Memory B cell (primary cell): ENCODE measurements around the gene DIS3L.
"Not testable (repeated sequence)": the region's sequence is repeated elsewhere in the genome, so short reads cannot be mapped to it uniquely, and the experiment has no call there.

Experiments
- ATAC-seq: fragments of 150-1000 bp; cut with Tn5 transposase; 2 replicates; pipeline ENCODE4 v1.10.0; 2021; ENCODE audit warnings: low read depth, mild to moderate bottlenecking, moderate library complexity
- DNase-seq, 2 donors: peaks; one replicate each; pipeline ENCODE4 v3.0.0; 2022; ENCODE audit warnings: low spot score in 2 of 2
- H3K27ac Mint-ChIP-seq: one replicate; pipeline ENCODE4 v1.8.0; 2022; ENCODE audit warnings: mild to moderate bottlenecking, moderate library complexity, mixed read lengths
- H3K27me3 Mint-ChIP-seq: one replicate; pipeline ENCODE4 v1.8.0; 2022; ENCODE audit warnings: mixed read lengths
- H3K36me3 Mint-ChIP-seq: one replicate; pipeline ENCODE4 v1.8.0; 2022; ENCODE audit warnings: mild to moderate bottlenecking, mixed read lengths
- H3K4me1 Mint-ChIP-seq: one replicate; pipeline ENCODE4 v1.8.0; 2022; ENCODE audit warnings: mixed read lengths
- H3K4me3 Mint-ChIP-seq: one replicate; pipeline ENCODE4 v1.8.0; 2022; ENCODE audit warnings: mild to moderate bottlenecking, moderate library complexity, mixed read lengths
- H3K9me3 Mint-ChIP-seq: one replicate; pipeline ENCODE4 v1.8.0; 2022; ENCODE audit warnings: mixed read lengths

The DIS3L gene

GRCh38 chr15:66293419-66294156 lies at the start of gene DIS3L:
DIS3L (plus strand) TSS chr15:66293568; CDS start chr15:66293597, 29 bp downstream.
- Mint-ChIP-seq H3K27me3 (no peaks in the 10 kb centered on the region), H3K4me3 (peak within 1 kb of the TSS; percentile 86), H3K4me1 (peaks cover 24% of the 10 kb centered on the region), H3K36me3 (no peaks in the 10 kb centered on the region), H3K9me3 (no peaks in the 10 kb centered on the region), H3K27ac (peak within 1 kb of the TSS; percentile 90)
- peak; percentile 79 for ATAC-seq
- DNase-seq = peak; percentile 63 to 67

- not testable (repeated sequence) for H3K36me3 Mint-ChIP-seq, DNase-seq, H3K9me3 Mint-ChIP-seq, H3K4me1 Mint-ChIP-seq, H3K4me3 Mint-ChIP-seq, H3K27ac Mint-ChIP-seq, ATAC-seq
- H3K27me3 Mint-ChIP-seq = peaks cover 24% of the 10 kb centered on the region
These were observed 47.5 kb upstream of the DIS3L start for GRCh38 chr15:66245832-66246231.

GRCh38 chr15:66246937-66247336 lies 46.4 kb upstream of the DIS3L start:
- ATAC-seq = no peak
- H3K27ac Mint-ChIP-seq = no peak overlapping the region
- no peaks in the 10 kb centered on the region for H3K36me3 Mint-ChIP-seq
- no peak overlapping the region for H3K4me3 Mint-ChIP-seq
- no peak for DNase-seq
- peaks cover 26% of the 10 kb centered on the region for H3K27me3 Mint-ChIP-seq
- no peaks in the 10 kb centered on the region for H3K4me1 Mint-ChIP-seq
- no peaks in the 10 kb centered on the region for H3K9me3 Mint-ChIP-seq

- DNase-seq (no peak), ATAC-seq (no peak)
- no peak overlapping the region for H3K27ac Mint-ChIP-seq
- H3K4me1 Mint-ChIP-seq = peaks cover 11% of the 10 kb centered on the region
- H3K4me3 Mint-ChIP-seq = no peak overlapping the region
- H3K9me3 Mint-ChIP-seq = no peaks in the 10 kb centered on the region
- peaks cover 3% of the 10 kb centered on the region for H3K36me3 Mint-ChIP-seq
- peaks cover 29% of the 10 kb centered on the region for H3K27me3 Mint-ChIP-seq
These were observed 43.7 kb upstream of the DIS3L start for GRCh38 chr15:66249605-66250174.

GRCh38 chr15:66251065-66251789 lies 42.1 kb upstream of the DIS3L start:
- H3K27me3 Mint-ChIP-seq = peaks cover 35% of the 10 kb centered on the region
- peaks cover 3% of the 10 kb centered on the region for H3K36me3 Mint-ChIP-seq
- peak overlapping the region; percentile 58 for H3K4me3 Mint-ChIP-seq
- DNase-seq (no peak), ATAC-seq (no peak)
- no peak overlapping the region for H3K27ac Mint-ChIP-seq
- peaks cover 11% of the 10 kb centered on the region for H3K4me1 Mint-ChIP-seq
- no peaks in the 10 kb centered on the region for H3K9me3 Mint-ChIP-seq

- ATAC-seq = peak; percentile 58
- peaks cover 11% of the 10 kb centered on the region for H3K4me1 Mint-ChIP-seq
- no peaks in the 10 kb centered on the region for H3K9me3 Mint-ChIP-seq
- peak; percentile 40 to 56 for DNase-seq
- H3K4me3 Mint-ChIP-seq = peak overlapping the region; percentile 71
- no peak overlapping the region for H3K27ac Mint-ChIP-seq
- H3K27me3 Mint-ChIP-seq = peaks cover 37% of the 10 kb centered on the region
- H3K36me3 Mint-ChIP-seq = peaks cover 3% of the 10 kb centered on the region
These were observed 41.3 kb upstream of the DIS3L start for GRCh38 chr15:66251790-66252684.

GRCh38 chr15:66252685-66253417 lies 40.5 kb upstream of the DIS3L start:
- Mint-ChIP-seq H3K36me3 (peaks cover 3% of the 10 kb centered on the region), H3K4me3 (peak overlapping the region; percentile 71), H3K27me3 (peaks cover 38% of the 10 kb centered on the region), H3K27ac (no peak overlapping the region), H3K9me3 (no peaks in the 10 kb centered on the region), H3K4me1 (peaks cover 11% of the 10 kb centered on the region)
- peak; percentile 19 to 39 for DNase-seq
- peak; percentile 49 for ATAC-seq

GRCh38 chr15:66253418-66254088 lies 39.8 kb upstream of the DIS3L start, which contains the start of gene MEGF11:
MEGF11 (minus strand) TSS chr15:66253750; CDS start chr15:66128403, 125,347 bp downstream.
- no peak for ATAC-seq
- H3K36me3 Mint-ChIP-seq = peaks cover 3% of the 10 kb centered on the region
- DNase-seq = no peak
- H3K27ac Mint-ChIP-seq = peak within 1 kb of the TSS; percentile 29
- H3K4me3 Mint-ChIP-seq = peak within 1 kb of the TSS; percentile 85
- H3K9me3 Mint-ChIP-seq = no peaks in the 10 kb centered on the region
- H3K27me3 Mint-ChIP-seq = peaks cover 34% of the 10 kb centered on the region
- peaks cover 11% of the 10 kb centered on the region for H3K4me1 Mint-ChIP-seq

GRCh38 chr15:66254089-66254950 lies 39.0 kb upstream of the DIS3L start:
- peak; percentile 11 to 20 for DNase-seq
- ATAC-seq = no peak
- H3K36me3 Mint-ChIP-seq = peaks cover 3% of the 10 kb centered on the region
- peak overlapping the region; percentile 29 for H3K27ac Mint-ChIP-seq
- no peaks in the 10 kb centered on the region for H3K9me3 Mint-ChIP-seq
- peaks cover 11% of the 10 kb centered on the region for H3K4me1 Mint-ChIP-seq
- peak overlapping the region; percentile 85 for H3K4me3 Mint-ChIP-seq
- H3K27me3 Mint-ChIP-seq = peaks cover 34% of the 10 kb centered on the region

GRCh38 chr15:66254951-66255676 lies 38.3 kb upstream of the DIS3L start:
- Mint-ChIP-seq H3K4me1 (peaks cover 11% of the 10 kb centered on the region), H3K27me3 (peaks cover 34% of the 10 kb centered on the region), H3K9me3 (no peaks in the 10 kb centered on the region), H3K27ac (no peak overlapping the region), H3K4me3 (peak overlapping the region; percentile 64), H3K36me3 (peaks cover 3% of the 10 kb centered on the region)
- ATAC-seq (no peak), DNase-seq (no peak)

- H3K36me3 Mint-ChIP-seq = peaks cover 3% of the 10 kb centered on the region
These were observed 36.7 kb upstream of the DIS3L start for GRCh38 chr15:66256692-66257091.

More at GRCh38 chr15:66256692-66257091, 36.7 kb upstream of the DIS3L start:
- H3K27me3 Mint-ChIP-seq = peaks cover 28% of the 10 kb centered on the region
- H3K27ac Mint-ChIP-seq = no peak overlapping the region
- peaks cover 11% of the 10 kb centered on the region for H3K4me1 Mint-ChIP-seq
- no peaks in the 10 kb centered on the region for H3K9me3 Mint-ChIP-seq
- H3K4me3 Mint-ChIP-seq = no peak overlapping the region
- ATAC-seq (no peak), DNase-seq (no peak)
